Stimulated activated CD4-positive, alpha-beta T cell treated with anti-CD3 and anti-CD28 coated beads, Interleukin-4, amount 100 ng/mL, for 4 hours (primary cell): ENCODE measurements around the gene BOC.

Experiments
- DNase-seq, 2 experiments: peaks; one replicate each; pipeline ENCODE4 v3.0.0-alpha.2; 2020

Gene BOC

GRCh38 chr3:113186566-113186965 lies 24.8 kb upstream of the BOC start:
- no peak for DNase-seq

- DNase-seq, result no peak
Measured at GRCh38 chr3:113193288-113193687, 18.1 kb upstream of the BOC start.

GRCh38 chr3:113193719-113194118 lies 17.6 kb upstream of the BOC start:
- no peak for DNase-seq

DNA sequence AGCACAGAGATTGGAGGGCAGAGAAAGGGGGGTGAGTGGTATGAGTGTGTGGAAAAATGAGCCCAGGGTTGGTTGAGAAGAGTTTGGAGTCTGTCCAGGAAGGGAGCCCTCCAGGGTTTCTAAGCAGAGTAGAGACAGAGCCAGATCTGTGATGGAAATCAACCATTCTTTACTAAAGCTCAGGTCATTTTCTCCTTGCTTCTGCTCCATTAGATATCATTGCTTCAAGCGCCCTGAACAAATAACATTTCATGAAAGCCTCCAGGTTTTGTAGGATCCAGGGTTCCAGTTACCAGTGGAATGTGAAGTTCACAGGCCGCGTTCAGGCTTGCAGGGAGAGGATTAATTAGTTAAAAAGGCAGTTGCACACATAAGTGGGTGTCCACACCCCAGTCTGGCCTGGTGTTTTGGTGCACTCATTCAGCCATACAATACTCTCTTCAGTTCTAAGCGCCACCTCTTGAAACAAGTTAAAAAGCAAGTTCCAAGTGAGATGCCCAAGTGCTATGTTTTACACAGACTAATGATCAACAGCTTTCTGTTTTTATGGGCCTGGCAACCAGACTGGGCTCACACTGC lies 16.4 kb upstream of the BOC start:
- no peak for DNase-seq

DNA sequence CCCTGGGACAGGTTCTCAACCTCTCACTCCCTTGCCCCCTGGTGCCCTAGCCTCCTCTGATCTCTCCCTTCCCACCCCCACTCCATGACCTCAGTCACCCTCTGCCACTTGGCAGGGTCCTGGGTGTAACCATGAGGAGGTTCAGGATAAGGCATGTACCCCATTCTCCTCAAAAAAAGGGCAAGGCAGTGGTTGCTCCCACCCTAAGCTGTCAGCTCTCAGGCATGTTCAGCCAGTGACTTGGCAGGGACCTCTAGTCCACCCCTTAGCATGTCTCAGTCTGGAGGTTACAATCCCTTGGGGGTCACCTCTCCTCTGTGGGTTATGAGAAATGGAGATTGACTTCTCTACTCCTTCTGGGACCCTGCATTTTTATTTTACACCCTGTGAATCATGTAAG lies 11.0 kb upstream of the BOC start:
- DNase-seq, result no peak

DNA sequence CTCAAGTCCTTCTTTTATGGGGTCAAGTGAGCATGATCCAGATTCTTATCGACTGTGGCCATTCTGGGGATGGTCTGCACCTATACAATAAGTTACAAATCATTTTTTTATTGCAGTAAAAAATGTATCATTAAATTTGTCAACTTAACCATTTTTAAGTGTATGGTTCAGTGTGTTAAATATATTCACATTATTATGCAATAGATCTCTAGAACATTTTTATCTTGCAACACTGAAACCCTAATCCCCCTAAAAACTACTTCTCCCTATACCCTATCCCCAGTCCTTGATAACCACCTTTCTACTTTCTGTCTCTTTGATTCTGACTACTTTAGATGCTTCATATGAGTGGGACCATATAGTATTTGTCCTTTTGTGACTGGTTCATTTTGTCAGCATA lies 10.4 kb upstream of the BOC start:
- DNase-seq, result no peak

DNA sequence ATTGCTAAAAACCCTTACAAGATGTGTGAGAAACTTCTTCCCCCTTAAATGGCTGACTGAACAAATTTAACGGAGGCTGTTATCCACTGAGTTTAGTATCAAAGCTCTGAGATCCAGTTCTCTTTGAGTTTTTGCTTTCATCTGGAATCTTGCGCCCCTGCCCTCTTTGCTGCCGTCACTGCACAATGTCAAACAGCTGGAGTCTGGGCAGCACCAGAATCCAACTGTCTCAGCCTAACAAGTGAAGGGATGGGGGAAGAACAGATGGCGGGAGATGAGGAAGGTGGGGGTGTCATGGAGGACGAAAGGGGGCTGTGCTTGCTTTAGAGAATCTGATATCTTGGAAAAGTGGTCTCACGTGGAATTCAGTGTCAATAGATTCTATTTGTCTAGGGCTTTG lies 7.0 kb upstream of the BOC start:
- no peak for DNase-seq

- DNase-seq, result no peak
Measured at GRCh38 chr3:113205481-113205880, 5.9 kb upstream of the BOC start.

- DNase-seq, result no peak
Measured at GRCh38 chr3:113210604-113211329, 590 bp upstream of the BOC start.

DNA sequence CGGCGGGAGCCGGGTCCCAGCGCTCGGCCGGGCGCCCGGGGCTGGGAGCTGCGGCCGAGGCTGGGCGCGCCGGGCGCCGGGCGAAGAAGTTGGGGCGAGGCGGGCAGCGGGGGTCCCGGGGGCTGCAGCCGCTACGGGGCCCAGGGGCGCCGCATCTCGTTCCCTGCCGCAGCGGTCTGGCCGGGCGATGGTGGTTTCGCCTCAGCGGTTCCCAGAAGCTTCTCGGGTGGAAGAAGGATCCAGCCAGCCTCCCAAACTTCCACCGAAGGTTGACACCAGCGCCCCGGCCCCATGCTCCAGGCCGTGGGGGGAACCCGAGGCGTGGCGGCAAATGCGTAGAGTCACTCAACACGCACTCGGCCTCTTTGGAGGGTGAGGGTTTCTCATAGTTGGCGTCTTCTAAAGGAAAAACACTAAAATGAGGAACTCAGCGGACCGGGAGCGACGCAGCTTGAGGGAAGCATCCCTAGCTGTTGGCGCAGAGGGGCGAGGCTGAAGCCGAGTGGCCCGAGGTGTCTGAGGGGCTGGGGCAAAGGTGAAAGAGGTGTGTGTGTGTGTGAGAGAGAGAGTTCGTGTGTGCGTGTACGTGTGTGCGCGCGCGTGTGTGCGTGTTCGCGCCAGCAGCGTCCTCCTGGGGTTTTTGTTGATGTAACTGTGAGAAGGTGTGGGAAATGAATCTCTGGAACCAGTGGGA lies 940 bp downstream of the BOC start:
- DNase-seq, result no peak

DNA sequence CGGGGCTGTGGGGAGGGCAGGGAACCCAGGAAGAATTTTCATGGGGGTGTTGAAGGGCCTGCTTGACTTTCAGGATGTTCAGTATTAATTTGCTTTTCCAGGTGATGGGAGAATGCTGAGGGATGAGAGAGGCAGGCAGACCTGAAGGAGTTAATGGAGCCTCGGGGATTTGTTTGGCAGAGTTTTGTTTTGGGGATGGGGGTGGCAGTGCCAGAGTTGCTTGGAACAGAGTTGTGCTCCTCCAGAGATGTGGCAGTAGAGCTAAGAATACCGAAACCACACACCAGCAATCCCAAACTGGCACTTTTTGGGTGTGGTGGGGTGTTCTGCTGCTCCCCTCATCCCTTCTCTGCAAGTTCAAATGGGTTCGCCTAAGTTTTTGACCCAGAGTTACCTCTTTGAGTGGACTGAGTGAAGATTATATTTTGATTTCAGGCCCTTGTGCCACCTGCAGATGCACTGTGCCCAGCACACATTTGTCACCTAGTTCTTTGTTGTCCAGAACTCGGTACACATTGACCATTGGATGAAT lies 1.6 kb downstream of the BOC start:
- no peak for DNase-seq

- no peak for DNase-seq
Measured at GRCh38 chr3:113213896-113214587, 2.7 kb downstream of the BOC start.

DNA sequence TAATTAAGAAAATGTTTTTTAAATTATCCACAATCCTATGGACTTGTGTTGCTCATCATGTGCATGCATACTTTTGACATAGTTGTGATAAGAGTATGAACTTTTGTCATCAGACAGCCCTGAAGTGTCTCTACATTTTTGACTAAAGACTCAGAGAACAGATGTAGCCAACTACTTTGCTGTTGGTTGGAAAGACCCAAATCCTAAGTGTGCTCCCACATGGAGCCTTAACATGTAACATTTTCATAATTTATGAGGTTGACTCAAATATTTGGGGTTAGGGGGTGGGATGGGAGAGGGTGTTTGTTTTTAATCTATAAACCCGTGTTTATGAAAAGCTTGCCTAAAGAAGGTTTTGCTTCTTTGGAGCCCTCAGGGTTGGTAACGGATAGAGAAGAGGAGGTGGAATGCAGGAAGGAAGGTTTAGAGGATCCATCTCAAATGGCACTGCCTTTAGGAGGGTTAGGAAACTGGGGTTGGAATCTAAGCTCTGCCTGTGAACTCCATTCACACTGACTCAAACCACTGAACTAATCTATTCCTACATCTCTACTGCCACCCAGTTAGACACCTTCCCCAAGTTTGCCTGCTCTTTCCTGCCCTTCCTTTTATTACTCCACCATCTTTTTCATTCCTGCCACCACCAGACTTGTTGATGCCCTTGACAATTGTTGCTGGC lies 3.7 kb downstream of the BOC start:
- no peak for DNase-seq

DNA sequence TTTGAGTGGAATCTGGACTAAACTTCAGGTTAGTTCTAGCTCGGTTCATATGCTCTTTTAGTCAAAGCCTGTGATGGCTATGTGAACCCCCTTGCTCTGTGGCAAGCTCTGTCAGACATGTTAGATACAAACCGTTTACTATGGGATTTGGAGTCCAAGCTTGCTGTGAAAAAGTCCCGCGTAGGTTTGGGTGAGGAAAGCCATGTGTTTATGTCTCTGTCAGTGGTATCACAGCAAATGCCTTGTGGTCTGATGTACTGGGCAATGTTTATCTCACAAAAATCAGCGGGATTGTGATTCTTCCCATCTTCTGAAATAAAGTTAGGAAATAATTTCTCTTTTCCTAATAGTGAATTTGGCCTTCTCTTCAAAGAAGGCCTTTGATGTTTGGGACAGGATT lies 5.0 kb downstream of the BOC start:
- no peak for DNase-seq

GRCh38 chr3:113218011-113218680 lies 6.8 kb downstream of the BOC start:
- DNase-seq, result no peak

GRCh38 chr3:113218681-113219045 lies 7.3 kb downstream of the BOC start:
- no peak for DNase-seq

- DNase-seq, result no peak
Measured at GRCh38 chr3:113219605-113220300, 8.4 kb downstream of the BOC start.

DNA sequence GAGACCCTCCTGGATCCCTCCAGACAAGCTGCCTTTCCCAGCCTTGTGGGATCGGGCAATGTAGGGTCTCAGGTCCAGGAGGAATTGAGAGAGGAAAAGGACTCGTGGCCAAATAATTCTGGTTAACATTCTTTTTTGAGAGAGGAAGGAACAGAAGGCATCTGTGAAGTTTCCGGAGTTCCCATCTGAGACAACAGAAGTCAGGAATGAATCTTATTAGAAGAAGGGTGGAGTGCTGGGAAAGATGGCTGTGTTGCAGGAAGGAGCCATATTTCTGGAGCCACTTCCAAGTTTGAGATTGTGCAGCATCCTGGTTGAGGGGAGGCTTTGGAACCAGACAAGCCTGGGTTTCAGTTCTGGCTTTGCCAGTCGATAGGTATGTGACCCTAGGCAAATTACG lies 9.4 kb downstream of the BOC start:
- no peak for DNase-seq

DNA sequence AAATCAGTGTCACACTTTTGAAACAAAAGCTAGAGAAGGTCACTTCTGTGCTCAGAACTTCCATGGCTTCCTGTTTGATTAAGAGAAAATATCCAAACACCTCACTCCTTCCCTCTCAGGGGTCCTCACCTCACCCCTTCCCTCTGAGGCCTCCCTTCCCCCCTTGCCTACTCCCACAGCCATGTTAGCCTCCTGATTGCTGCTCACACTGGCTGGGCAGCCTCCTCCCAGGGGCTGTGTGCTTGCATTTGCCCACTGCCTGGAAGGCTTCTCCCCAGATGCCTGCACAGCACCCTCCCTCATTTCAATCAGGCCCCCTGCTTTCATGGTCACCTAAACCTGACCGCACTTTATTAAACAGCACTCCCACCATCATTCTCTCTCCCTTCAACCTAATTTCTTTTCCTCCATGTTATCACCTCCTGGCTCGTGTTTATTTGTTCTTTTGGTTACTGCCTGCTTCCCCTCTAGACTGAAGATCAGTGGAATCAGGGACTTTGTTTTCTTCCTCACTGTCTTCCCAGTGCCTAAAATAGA lies 10.4 kb downstream of the BOC start:
- DNase-seq, result no peak

DNA sequence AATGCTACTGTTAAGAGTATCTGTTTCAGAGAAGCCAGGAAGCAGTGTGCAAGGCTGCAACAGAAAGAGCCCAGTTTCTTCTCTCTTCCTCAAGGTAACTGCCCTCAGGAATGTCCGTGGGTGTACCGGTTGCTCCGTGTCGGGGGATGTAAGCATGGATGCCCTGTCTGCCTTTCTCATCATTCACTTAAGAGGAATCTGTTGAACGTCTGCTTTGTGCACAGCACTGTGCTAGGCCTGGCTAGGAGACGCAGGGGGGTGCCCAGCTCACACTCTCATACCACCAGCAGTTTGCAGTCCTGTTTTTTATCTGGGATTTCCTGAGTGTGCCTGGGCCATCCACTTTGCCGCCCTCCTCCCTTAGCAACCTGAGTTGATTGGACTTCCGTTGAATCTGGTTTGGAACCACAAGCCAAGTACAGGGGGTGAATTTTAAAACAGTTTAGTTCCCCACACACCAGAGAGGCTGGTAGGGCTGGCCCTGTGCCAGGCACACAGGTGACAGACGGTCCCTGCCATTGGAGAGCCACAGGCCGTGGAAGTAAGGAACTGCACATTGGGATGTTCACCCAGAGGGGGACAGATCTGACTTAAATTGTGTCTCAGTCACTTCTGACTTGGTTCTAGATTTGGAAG lies 11.2 kb downstream of the BOC start:
- no peak for DNase-seq
